HepG2 (cell line): ENCODE measurements around the gene SLIT1.

Source experiments
- BRCA1 ChIP-seq: sonication (generic); formaldehyde crosslinking; IDR thresholded peaks from 2 replicates; pipeline ENCODE4 v1.4.0; 2020; ENCODE audit warnings: missing genetic modification reagents
- CTCF ChIP-seq: sonication (generic); formaldehyde crosslinking; IDR thresholded peaks from 2 replicates; pipeline ENCODE4 v1.5.0; 2020; ENCODE audit warnings: mild to moderate bottlenecking, missing genetic modification reagents, moderate library complexity
- KLF16 ChIP-seq, 2 experiments: sonication (generic) in 1 of 2; formaldehyde crosslinking in 1 of 2; IDR thresholded peaks; 2 replicates each; pipeline versions ENCODE4 v1.6.1 to v1.8.0; 2016 to 2023; ENCODE audit warnings: missing genetic modification reagents in 2 of 2, missing compliant biosample characterization in 1 of 2
- NCOA1 ChIP-seq: sonication (generic); formaldehyde crosslinking; IDR thresholded peaks from 2 replicates; pipeline ENCODE4 v1.9.0; 2021; ENCODE audit warnings: missing genetic modification reagents
- NCOA2 ChIP-seq: sonication (generic); formaldehyde crosslinking; IDR thresholded peaks from 2 replicates; pipeline ENCODE4 v1.8.0; 2022; ENCODE audit warnings: inconsistent platforms
- RFX5 ChIP-seq: IDR thresholded peaks from 2 replicates; pipeline ENCODE4 v1.6.1; 2011; ENCODE audit warnings: low read depth, low read length, improper control_type of control experiment
- SIX1 ChIP-seq: sonication (generic); formaldehyde crosslinking; IDR thresholded peaks from 2 replicates; pipeline ENCODE4 v1.4.0; 2020; ENCODE audit warnings: missing genetic modification reagents, borderline replicate concordance
- TAF15 ChIP-seq: fragments of 200-400 bp; formaldehyde crosslinking; IDR thresholded peaks from one replicate; pipeline ENCODE4 v1.6.1; 2018; ENCODE audit warnings: mild to moderate bottlenecking, low read depth, low read length; ENCODE audit not compliant: poor library complexity, severe bottlenecking
- TCF12 ChIP-seq, 2 experiments: fragments of 450-650 bp in 1 of 2; sonication (generic) in 1 of 2; formaldehyde crosslinking in 1 of 2; IDR thresholded peaks; 2 replicates each; pipeline versions ENCODE4 v1.6.1 to v1.8.0; 2017 to 2022; ENCODE audit warnings: antibody characterized with exemption in 1 of 2, mild to moderate bottlenecking in 1 of 2, missing genetic modification reagents in 1 of 2, moderate library complexity in 1 of 2
- ZNF720 ChIP-seq: sonication (generic); formaldehyde crosslinking; IDR thresholded peaks from 2 replicates; pipeline ENCODE4 v1.4.0; 2020; ENCODE audit warnings: missing genetic modification reagents

DNA sequence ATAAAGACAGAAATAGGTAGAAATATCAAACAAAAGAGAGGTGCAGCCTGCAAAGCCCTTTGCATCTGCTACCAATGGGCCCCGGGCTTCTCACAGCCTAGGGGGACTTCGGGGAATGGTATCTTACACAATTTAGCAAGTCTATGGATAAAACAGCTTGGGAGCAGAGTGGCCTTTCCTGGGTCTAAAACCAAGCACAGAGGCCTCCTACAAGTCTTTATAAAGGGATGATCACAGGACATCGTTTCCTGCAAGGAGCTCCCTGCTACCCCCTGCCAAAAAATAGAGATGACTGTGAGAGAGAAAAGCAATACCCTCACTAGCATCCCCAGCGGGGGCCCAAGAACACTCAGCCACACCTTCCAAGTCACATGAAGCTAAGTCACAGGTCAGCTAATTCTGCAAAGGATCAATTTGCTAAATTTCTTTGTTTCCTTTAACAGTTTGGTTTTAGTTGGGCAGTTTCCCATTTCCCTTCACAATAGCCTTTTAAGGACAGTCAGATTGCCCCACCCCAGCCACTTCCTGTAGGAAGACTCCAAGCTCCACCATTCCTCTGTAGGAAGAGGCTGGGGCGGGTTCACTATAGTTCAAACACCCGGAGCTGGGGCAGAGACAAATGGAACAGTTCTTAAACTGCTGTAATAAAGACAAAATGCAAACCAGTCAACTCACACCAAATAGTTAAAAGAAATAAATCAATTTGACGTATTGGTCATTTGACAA, 105.5 kb downstream of the SLIT1 start:
- TF ChIP-seq TAF15 (no peak), KLF16 (CRISPR knock-in tag; IDR thresholded peaks at IDR 0.05) (no peak), CTCF (CRISPR knock-in tag) (no peak), RFX5 (no peak), ZNF720 (CRISPR knock-in tag) (no peak), TCF12 (IDR thresholded peaks at IDR 0.05) (no peak), TCF12 (CRISPR knock-in tag; IDR thresholded peaks at IDR 0.05) (no peak), NCOA2 (no peak), BRCA1 (no peak), NCOA1 (CRISPR knock-in tag) (no peak), SIX1 (CRISPR knock-in tag) (no peak)
